Lower leg skin (tissue), 3 donors: ENCODE data around the gene ZSCAN22.

ENCODE experiments used
- CTCF ChIP-seq, 3 donors: fragments of 450-650 bp; IDR thresholded peaks; one replicate each; pipeline ENCODE4 v1.5.1; 2016; ENCODE audit warnings: antibody characterized with exemption in 3 of 3, mild to moderate bottlenecking in 3 of 3, moderate library complexity in 2 of 3
- POLR2A ChIP-seq, 2 donors: fragments of 450-650 bp; IDR thresholded peaks; one replicate each; pipeline ENCODE4 v1.6.1; 2016 to 2017; ENCODE audit warnings: antibody characterized with exemption in 2 of 2, mild to moderate bottlenecking in 1 of 2, moderate library complexity in 1 of 2

GRCh38 chr19:58362272-58362994, 35.6 kb downstream of the ZSCAN22 start, which contains the start of gene ZNF497:
- no peak for TF ChIP-seq CTCF (IDR thresholded peaks at IDR 0.05)
- no peak for TF ChIP-seq POLR2A (IDR thresholded peaks at IDR 0.05)
